HG02642 (cell line): ENCODE data around the gene PCP2.
A peak's percentile ranks its signal among the peaks of the same experiment; 100 is the strongest.

Experiments used
- ATAC-seq: cut with Tn5 transposase; IDR thresholded peaks from one replicate; pipeline ENCODE4 v1.9.1; 2021; ENCODE audit warnings: mild to moderate bottlenecking; ENCODE audit not compliant: unreplicated experiment, poor library complexity

PCP2 gene

GRCh38 chr19:7633698-7634097 lies at the start of gene PCP2:
PCP2 (minus strand) TSS chr19:7633719; CDS start chr19:7633457, 262 bp downstream.
- ATAC-seq = no peak

GRCh38 chr19:7682175-7682855 lies 48.8 kb upstream of the PCP2 start:
- no peak for ATAC-seq

DNA sequence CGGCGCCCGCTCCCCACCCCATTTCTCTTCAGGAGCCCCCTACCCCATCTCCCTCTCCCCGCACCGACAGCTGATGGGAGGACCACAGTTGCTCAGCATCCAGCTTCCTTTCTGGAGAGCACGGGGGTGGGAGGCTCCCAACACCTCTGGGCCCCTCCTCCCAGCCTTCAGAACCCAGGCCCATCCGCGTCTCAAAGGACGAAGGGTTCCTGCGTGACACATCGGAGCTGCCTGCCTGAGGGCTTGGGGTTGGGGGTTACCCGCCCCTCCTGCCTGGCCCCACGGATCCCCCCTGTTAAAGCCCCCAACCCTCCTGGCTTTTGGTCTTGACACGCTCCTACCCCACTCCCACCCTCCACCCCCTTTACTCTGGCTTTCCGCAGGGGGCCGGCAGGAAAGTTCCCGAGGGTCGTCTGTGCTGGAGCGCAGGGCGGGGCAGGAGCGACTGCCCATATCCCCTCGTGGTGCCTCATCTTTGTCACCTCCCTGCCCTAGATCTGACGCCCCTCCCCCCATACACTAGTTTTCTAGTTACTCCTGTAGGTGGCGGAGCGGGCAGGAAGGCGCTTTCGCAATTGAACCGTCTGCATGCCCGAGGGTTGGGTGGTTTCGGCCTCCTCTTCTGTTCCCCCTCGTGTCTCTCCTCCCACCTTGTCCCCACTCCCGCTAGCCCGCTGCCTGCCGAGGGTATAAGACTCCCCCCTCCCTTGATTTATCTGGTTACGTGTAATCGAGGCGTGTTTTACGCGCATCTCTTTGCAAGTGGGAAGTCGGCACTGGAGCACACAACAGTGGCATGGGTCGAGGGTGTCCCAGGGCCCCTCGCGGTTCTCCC lies 48.0 kb upstream of the PCP2 start:
- peak; percentile 18 for ATAC-seq

DNA sequence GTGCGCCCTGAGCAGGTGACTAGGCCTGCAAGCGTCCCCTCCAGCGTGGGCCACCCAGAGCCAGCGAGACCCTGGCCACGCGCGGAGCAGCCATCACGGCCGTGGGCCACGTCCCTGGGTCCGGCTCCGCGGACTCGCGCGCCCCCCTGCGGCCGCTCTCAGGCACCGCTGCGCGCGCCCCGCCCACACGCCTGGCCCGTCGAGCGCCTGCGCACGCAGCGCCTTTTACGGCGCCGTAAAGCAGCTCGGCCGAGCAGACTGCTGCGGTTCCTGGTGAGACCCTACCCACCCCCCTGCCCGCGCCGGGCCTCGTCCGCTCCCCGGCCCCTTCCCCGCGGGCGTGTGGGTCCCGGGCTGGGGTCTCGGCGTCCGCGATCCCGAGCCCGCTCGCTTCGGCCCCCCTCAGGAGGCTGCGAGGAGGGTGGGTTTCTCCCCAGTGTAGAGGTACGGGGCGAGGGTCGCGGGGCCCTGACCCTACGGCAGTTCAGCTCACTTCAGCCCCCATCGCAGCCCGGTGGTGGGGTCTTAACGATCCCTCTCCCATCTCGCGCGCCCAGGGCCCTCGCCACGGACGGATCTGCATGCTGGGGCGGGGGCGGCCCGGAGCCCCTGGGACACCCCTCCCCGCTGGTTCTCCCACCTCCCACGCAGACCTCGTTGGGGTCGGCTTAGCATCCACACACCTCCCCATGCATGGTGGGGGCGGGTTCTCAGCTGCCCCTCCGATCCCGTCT lies 47.3 kb upstream of the PCP2 start, which contains the start of gene TRAPPC5:
Gene TRAPPC5, plus strand, starts transcription at position 228 of the 734 bp plus-strand sequence. CDS start 1,421 bp downstream, outside the sequence.
- peak; percentile 69 for ATAC-seq

- no peak for ATAC-seq
These were observed 46.5 kb upstream of the PCP2 start for GRCh38 chr19:7679771-7680605.

- ATAC-seq = no peak
These were observed 45.6 kb upstream of the PCP2 start for GRCh38 chr19:7678971-7679751.

GRCh38 chr19:7677669-7678311 lies 44.3 kb upstream of the PCP2 start:
- ATAC-seq = no peak

DNA sequence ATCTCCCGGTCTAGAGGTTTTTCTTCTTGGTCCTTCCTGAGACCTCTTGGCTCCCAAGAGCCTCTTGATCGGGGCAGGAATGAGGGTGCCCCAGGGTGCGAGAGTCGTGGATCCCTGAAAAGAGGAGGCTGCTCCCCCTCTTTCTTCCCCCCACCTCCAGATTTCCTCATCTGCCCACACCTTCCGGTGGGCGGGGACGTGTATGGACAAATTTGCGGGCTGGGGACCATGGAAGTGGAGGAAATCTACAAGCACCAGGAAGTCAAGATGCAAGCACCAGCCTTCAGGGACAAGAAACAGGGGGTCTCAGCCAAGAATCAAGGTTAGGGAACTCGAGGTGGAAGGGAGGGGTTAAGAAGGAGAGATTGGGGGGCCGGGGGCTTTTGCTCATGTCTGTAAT lies 43.3 kb upstream of the PCP2 start, which contains the start of gene MCEMP1:
Gene MCEMP1, plus strand, starts transcription at position 237 of the 400 bp plus-strand sequence. Its CDS starts 31 bp downstream, at position 268.
- ATAC-seq = no peak

GRCh38 chr19:7676376-7676775 lies 42.9 kb upstream of the PCP2 start:
- no peak for ATAC-seq

DNA sequence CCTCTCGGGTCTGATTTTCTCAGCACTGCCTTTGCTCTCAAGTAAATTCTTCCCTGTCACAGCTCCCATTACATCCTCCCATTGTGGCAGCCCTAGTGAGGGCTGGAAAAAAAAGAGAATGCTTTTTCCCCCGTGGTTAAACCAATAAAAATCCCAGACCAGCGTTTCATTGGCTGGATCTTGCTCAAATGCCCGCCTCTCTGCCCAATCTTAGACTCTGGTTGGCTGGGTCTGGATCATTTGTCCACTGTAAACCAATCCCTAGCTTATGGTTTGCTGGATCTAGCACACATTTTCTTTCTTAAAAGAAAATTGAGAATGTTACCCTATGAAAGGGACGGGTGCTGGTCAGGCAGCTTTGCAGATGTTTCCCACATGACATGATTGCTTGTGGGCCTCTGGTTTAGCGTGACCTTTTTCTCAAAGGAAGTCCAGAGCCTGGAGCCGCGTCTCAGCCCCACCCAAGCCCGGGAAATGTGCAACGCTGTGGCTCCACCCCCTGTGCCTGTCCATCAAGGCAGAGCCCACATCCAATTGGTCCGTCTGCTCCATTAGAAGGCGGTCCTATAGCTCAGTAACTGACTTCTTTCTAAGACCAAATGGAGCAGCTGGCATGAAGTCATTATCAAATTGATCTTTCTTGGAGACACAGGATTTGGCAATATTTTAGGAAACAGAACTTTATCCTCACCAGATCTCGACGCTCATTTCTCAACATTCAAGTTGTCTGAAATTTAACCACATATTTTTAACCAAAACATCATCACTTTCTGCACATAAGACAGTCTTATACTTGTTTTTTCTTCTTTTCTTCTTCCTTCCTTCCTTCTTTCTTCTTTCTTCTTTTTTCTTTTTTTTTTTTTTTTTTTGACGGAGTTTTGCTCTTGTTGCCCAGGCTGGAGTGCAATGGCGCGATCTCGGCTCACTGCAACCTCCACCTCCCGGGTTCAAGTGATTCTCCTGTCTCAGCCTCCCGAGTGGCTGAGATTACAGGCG lies 40.8 kb upstream of the PCP2 start:
- ATAC-seq = no peak

GRCh38 chr19:7672522-7672921 lies 39.0 kb upstream of the PCP2 start:
- no peak for ATAC-seq

- no peak for ATAC-seq
These were observed 37.3 kb upstream of the PCP2 start for GRCh38 chr19:7670790-7671189.

GRCh38 chr19:7670150-7670783 lies 36.7 kb upstream of the PCP2 start:
- ATAC-seq = no peak

DNA sequence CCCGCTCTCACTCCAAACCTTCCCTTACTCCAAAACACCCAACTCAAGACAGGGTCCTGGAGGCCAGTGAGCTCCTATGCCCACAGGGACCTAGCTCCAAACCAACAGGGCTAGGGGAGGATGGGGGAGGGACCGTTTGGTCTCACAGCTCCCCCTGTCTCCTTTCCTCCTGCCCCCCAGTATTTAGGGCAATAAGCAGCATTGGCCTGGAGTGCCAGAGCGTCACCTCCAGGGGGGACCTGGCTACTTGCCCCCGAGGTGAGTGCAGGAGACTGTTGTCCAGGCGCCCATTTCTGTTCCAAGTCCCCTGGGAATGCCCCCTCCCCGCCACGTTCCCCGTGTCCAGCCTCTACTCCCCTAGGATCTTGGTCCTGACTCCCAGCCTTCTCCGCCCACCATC lies 36.1 kb upstream of the PCP2 start:
- ATAC-seq = no peak

GRCh38 chr19:7668842-7669241 lies 35.3 kb upstream of the PCP2 start, which contains the start of gene RETN:
RETN (plus strand) TSS chr19:7669049; CDS start chr19:7669327, 278 bp downstream.
- ATAC-seq = no peak

DNA sequence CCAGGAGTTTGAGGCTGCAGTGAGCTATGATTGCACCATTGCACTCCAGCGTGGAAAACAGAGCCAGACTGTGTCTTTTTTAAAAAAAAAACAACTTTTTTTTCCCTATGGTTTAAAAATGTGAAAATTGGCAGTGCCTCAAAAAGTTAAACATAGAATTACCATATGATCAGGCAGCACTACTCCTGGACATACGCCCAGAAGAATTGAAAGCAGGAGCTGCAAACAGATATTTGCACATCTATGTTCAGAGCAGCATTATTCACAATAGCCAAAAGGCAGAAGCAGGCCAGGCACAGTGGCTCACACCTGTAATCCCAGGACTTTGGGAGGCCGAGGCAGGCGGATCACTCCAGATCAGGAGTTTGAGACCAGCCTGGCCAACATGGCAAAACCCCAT lies 31.6 kb upstream of the PCP2 start:
- ATAC-seq = no peak

DNA sequence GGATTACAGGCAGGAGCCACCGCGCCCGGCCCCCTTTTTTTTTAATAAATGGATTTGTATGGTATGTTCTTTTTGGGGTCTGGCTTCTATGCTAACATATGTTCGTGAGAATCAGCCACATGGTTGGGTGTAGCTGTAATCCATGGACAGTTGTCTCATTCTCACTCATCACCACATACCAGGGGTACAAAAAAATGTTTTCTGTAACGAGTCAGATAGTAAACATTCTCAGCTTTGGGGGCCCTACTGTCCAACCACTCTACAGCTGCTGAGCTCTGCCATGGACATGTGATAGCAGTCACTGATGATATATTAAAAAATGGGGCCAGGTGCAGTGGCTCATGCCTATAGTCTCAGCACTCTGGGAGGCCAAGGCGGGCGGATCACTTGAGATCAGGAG lies 30.2 kb upstream of the PCP2 start:
- ATAC-seq = no peak
